GM21526 (cell line): ENCODE results near the gene ZNF236.

Experiments used
- ATAC-seq: cut with Tn5 transposase; IDR thresholded peaks from one replicate; pipeline ENCODE4 v1.9.1; 2021; ENCODE audit warnings: moderate library complexity; ENCODE audit not compliant: unreplicated experiment, low FRiP score

ZNF236 gene

GRCh38 chr18:77000527-77000926 lies 178.2 kb downstream of the ZNF236 start:
- no peak for ATAC-seq

GRCh38 chr18:77001041-77001440 lies 178.7 kb downstream of the ZNF236 start:
- ATAC-seq: no peak

- no peak for ATAC-seq
Observed at GRCh38 chr18:77001979-77002378, 179.6 kb downstream of the ZNF236 start.

GRCh38 chr18:77002496-77002895 lies 180.1 kb downstream of the ZNF236 start:
- no peak for ATAC-seq

- no peak for ATAC-seq
Observed at GRCh38 chr18:77003316-77003715, 181.0 kb downstream of the ZNF236 start.

- ATAC-seq: no peak
Observed at GRCh38 chr18:77004555-77005380, 182.4 kb downstream of the ZNF236 start.

GRCh38 chr18:77005651-77006195 lies 183.4 kb downstream of the ZNF236 start:
- ATAC-seq: no peak

GRCh38 chr18:77006305-77007175 lies 184.2 kb downstream of the ZNF236 start:
- no peak for ATAC-seq

GRCh38 chr18:77007251-77007650 lies 184.9 kb downstream of the ZNF236 start:
- ATAC-seq: no peak

GRCh38 chr18:77008006-77008405 lies 185.6 kb downstream of the ZNF236 start:
- no peak for ATAC-seq

- no peak for ATAC-seq
Observed at GRCh38 chr18:77008576-77009315, 186.4 kb downstream of the ZNF236 start.

- no peak for ATAC-seq
Observed at GRCh38 chr18:77009675-77010074, 187.3 kb downstream of the ZNF236 start.

- no peak for ATAC-seq
Observed at GRCh38 chr18:77012120-77012519, 189.8 kb downstream of the ZNF236 start.

GRCh38 chr18:77012806-77013541 lies 190.6 kb downstream of the ZNF236 start:
- no peak for ATAC-seq

GRCh38 chr18:77013811-77014521 lies 191.6 kb downstream of the ZNF236 start:
- ATAC-seq: no peak

- no peak for ATAC-seq
Observed at GRCh38 chr18:77014538-77014937, 192.2 kb downstream of the ZNF236 start.

- no peak for ATAC-seq
Observed at GRCh38 chr18:77015169-77015568, 192.8 kb downstream of the ZNF236 start.

GRCh38 chr18:77015771-77016710 lies 193.7 kb downstream of the ZNF236 start:
- ATAC-seq: no peak
